Measurements from ENCODE around the gene NPNT. TPM values are rescaled to one million over a fixed set of nuclear protein-coding genes. Genes with fewer than 3 reads are reported as not detected.
"Not testable (repeated sequence)": the region's sequence is repeated elsewhere in the genome, so short reads cannot be mapped to it uniquely, and the experiment has no call there.

NPNT gene, protein sequence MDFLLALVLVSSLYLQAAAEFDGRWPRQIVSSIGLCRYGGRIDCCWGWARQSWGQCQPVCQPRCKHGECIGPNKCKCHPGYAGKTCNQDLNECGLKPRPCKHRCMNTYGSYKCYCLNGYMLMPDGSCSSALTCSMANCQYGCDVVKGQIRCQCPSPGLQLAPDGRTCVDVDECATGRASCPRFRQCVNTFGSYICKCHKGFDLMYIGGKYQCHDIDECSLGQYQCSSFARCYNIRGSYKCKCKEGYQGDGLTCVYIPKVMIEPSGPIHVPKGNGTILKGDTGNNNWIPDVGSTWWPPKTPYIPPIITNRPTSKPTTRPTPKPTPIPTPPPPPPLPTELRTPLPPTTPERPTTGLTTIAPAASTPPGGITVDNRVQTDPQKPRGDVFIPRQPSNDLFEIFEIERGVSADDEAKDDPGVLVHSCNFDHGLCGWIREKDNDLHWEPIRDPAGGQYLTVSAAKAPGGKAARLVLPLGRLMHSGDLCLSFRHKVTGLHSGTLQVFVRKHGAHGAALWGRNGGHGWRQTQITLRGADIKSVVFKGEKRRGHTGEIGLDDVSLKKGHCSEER
- not detected for total RNA-seq
- total RNA-seq: 0 to 0.23 reads per million in 2 donors

DNA sequence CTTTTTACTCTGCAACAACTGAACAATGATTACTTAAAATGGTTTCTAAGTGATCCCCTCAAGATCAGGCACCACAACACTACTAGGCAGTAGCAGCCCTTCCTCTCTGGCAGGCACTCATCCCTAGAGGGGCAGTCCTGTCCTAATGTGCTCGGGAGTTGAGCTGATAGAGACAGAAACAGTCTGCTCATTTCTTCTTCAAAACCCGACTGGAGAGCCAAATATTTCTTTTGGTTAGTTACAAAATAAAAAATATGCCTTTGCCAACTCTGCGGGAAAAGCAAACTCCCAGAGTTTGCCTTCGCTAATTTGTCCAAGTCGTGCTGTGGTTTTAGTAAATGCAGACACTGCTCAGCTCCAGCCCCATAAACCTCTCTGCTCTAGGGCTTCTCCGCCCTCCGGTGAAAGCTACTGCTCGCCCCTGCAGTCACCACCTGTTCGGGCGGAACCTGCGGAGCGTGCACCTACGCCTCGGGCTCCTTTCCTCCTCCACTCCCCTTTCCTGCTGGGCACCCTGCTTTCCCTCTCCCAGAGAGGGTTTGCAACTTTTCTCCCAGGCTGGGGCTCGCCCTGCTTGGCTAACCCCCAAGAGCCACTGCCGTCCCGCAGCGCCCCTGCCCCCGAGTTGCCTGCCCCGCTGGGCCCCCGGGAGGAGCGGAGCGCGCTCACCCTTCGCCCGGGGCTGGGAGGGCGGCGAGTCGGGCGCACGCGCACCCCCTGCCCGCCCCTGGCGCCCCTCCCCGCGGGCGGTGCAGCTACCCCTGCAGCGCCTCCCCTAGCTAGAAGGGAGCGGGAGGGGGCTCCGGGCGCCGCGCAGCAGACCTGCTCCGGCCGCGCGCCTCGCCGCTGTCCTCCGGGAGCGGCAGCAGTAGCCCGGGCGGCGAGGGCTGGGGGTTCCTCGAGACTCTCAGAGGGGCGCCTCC lies at the start of gene NPNT:
Gene NPNT (plus strand): TSS at position 812 of the 923 bp plus-strand sequence. CDS start 182 bp downstream, outside the sequence.
- ATAC-seq: no peak
- H3K27me3 Mint-ChIP-seq: peaks cover 59% of the 10 kb centered on the region

DNA sequence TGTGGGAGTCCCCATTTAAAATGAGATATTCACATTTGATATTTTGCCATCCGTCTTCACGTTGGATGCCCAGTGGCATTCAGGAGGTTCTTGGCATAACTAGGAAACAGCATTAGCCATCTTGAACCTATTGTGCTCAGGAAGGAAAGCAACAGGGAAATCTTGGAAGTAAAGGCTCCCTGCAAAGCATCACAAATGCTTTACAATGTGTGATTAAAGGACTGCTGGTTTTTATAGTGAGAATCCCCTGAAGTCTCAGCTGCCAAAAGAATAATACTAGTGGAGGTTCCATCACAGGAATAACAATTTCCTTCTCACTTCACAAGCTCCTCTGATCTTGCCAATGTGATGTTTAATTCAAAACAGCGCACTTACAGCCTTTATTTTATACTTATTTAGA lies 49.7 kb upstream of the NPNT start:
- Mint-ChIP-seq H3K27me3 (no peaks in the 10 kb centered on the region), H3K4me3 (no peak overlapping the region), H3K27ac (no peak overlapping the region), H3K4me1 (no peaks in the 10 kb centered on the region), H3K36me3 (ENCODE audit: low read depth) (no peaks in the 10 kb centered on the region)
- no peak for ATAC-seq
- DNase-seq: no peak
- no peaks in the 10 kb centered on the region for H3K9me3 ChIP-seq (ENCODE audit: control insufficient read depth, low read length, poor library complexity, severe bottlenecking)

More for the DNA sequence above, at the start of gene NPNT:
- no peaks in the 10 kb centered on the region for H3K9me3 ChIP-seq (ENCODE audit: control insufficient read depth, low read length, poor library complexity, severe bottlenecking)
- H3K4me3 Mint-ChIP-seq: no peak within 1 kb of the TSS
- DNase-seq: no peak
- no peak within 1 kb of the TSS for H3K27ac Mint-ChIP-seq
- H3K4me1 Mint-ChIP-seq: no peaks in the 10 kb centered on the region
- no peaks in the 10 kb centered on the region for H3K36me3 Mint-ChIP-seq (ENCODE audit: low read depth)

DNA sequence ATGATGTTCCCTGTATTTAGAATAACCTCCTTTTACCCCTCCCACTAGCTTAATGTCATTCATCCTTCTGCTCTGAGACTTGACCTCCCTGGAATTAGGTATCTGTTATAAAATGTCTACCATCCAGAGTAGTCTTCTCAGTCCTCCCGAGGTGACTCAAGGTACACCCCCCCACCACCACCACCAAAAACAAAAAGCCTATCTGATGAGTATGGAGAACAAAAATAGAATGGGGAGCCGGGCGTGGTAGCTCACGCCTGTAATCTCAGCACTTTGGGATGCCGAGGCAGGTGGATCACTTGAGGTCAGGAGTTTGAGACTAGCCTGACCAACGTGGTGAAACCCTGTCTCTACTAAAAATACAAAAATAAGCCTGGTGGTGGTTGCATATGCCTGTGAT lies 46.9 kb upstream of the NPNT start:
- not testable (repeated sequence) for ATAC-seq; H3K27ac Mint-ChIP-seq; H3K4me1 Mint-ChIP-seq; H3K27me3 Mint-ChIP-seq; DNase-seq; H3K9me3 ChIP-seq (ENCODE audit: control insufficient read depth, low read length, poor library complexity, severe bottlenecking); H3K36me3 Mint-ChIP-seq (ENCODE audit: low read depth); H3K4me3 Mint-ChIP-seq

DNA sequence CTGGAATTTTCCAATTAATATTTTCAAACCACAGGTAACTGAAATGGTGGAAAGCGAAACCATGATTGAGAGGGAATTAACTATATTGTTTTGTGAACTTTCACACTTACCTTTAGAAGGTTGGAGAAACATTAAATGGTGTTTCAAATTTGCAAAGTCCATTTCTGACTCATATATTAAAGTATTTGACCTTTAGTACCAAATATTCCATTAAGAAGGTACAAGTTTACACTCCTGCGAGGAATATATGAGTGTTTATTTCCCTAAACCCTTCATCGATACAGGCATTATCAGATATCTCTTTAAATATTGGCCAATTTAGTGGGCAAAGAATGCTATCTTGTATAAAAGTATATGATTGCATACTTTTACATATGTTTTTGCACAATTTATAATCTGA lies 44.1 kb upstream of the NPNT start:
- no peaks in the 10 kb centered on the region for H3K36me3 Mint-ChIP-seq (ENCODE audit: low read depth)
- DNase-seq (no peak), ATAC-seq (no peak)
- no peaks in the 10 kb centered on the region for H3K9me3 ChIP-seq (ENCODE audit: control insufficient read depth, low read length, poor library complexity, severe bottlenecking)
- H3K4me1 Mint-ChIP-seq: no peaks in the 10 kb centered on the region
- no peak overlapping the region for H3K4me3 Mint-ChIP-seq
- no peaks in the 10 kb centered on the region for H3K27me3 Mint-ChIP-seq
- no peak overlapping the region for H3K27ac Mint-ChIP-seq

DNA sequence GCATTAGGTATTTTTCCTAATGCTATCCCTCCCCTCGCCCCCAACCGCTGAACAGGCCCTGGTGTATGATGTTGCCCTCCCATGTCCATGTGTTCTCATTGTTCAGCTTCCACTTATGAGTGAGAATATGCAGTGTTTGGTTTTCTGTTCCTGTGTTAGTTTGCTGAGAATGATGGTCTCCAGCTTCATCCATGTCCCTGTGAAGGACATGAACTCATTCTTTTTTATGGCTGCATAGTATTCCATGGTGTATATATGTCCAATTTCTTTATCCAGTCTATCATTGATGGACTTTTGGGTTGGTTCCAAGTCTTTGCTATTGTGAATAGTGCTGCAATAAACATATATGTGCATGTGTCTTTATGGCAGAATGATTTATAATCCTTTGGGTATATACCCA lies 43.0 kb upstream of the NPNT start:
- not testable (repeated sequence) for ATAC-seq; H3K4me3 Mint-ChIP-seq; H3K36me3 Mint-ChIP-seq (ENCODE audit: low read depth); H3K4me1 Mint-ChIP-seq; H3K27ac Mint-ChIP-seq; H3K27me3 Mint-ChIP-seq; DNase-seq; H3K9me3 ChIP-seq (ENCODE audit: control insufficient read depth, low read length, poor library complexity, severe bottlenecking)

DNA sequence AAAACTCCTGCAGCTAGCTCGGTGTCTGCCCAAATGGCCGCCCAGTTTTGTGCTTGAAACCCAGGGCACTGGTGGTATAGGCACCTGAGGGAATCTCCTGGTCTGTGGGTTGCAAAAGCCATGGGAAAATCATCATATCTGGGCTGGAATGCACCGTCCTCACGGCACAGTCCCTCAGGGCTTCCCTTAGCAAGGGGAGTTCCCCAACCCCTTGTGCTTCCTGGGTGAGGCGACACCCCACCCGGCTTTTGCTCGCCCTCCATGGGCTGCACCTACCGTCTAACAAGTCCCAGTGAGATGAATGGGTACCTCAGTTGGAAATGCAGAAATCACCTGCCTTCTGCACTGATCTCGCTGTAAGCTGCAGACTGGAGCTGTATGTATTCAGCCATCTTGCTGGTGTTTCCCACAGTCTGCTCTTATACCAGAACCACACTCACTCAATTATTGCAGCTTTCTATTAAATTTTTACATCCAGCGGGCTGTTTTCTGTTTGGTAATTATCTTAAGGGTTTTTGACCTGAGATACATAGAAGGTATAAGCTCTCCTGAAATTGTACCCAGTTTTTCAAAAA lies 36.7 kb upstream of the NPNT start:
- no peaks in the 10 kb centered on the region for H3K27me3 Mint-ChIP-seq

DNA sequence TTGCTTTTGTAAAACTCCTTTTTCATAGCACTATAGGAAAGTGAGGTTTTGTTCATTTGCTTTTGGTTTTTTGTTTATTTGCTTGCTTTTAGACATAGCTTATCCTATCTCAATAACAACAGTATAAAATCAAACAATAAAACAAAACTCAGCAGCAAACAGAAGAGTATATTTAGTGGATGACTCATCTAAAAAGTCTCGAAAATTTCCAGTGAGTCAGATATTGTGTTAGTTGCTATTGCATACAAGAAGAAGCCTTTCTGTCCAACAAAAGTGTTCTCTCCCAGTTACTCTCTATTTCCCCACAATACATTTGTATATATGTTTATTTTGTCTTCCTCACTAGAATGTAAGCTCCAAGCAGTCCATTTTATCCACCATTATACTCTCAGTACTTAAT lies 36.0 kb upstream of the NPNT start:
- no peak for ATAC-seq
- no peaks in the 10 kb centered on the region for H3K9me3 ChIP-seq (ENCODE audit: control insufficient read depth, low read length, poor library complexity, severe bottlenecking)
- Mint-ChIP-seq H3K4me3 (no peak overlapping the region), H3K27ac (no peak overlapping the region), H3K27me3 (no peaks in the 10 kb centered on the region), H3K4me1 (no peaks in the 10 kb centered on the region), H3K36me3 (ENCODE audit: low read depth) (no peaks in the 10 kb centered on the region)
- DNase-seq: no peak

More for the DNA sequence above, 36.7 kb upstream of the NPNT start:
- H3K4me3 Mint-ChIP-seq: no peak overlapping the region
- no peaks in the 10 kb centered on the region for H3K9me3 ChIP-seq (ENCODE audit: control insufficient read depth, low read length, poor library complexity, severe bottlenecking)
- H3K27ac Mint-ChIP-seq: no peak overlapping the region
- DNase-seq (no peak), ATAC-seq (no peak)
- no peaks in the 10 kb centered on the region for H3K4me1 Mint-ChIP-seq
- no peaks in the 10 kb centered on the region for H3K36me3 Mint-ChIP-seq (ENCODE audit: low read depth)

DNA sequence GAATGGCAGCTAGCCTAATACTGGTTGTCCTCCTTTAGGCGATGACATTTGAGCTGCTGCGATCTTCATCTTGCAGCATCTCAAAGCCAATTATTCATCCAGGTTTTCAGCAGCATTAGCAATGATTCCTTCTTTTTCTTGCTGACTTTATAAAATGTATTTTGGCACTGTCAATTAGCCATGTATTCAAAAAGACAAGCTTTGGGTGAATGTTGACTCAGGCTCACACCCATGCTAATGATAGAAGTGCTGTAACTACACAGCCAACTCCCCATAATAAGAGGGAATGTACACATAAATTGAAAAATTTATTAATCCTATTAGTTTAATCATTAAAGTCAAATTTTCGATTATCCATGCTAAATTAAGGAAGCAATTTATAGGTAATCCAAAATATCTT lies 24.3 kb upstream of the NPNT start:
- Mint-ChIP-seq H3K27ac (no peak overlapping the region), H3K27me3 (peaks cover 7% of the 10 kb centered on the region), H3K4me1 (no peaks in the 10 kb centered on the region), H3K4me3 (no peak overlapping the region), H3K36me3 (ENCODE audit: low read depth) (no peaks in the 10 kb centered on the region)
- no peaks in the 10 kb centered on the region for H3K9me3 ChIP-seq (ENCODE audit: control insufficient read depth, low read length, poor library complexity, severe bottlenecking)
- DNase-seq (no peak), ATAC-seq (no peak)

DNA sequence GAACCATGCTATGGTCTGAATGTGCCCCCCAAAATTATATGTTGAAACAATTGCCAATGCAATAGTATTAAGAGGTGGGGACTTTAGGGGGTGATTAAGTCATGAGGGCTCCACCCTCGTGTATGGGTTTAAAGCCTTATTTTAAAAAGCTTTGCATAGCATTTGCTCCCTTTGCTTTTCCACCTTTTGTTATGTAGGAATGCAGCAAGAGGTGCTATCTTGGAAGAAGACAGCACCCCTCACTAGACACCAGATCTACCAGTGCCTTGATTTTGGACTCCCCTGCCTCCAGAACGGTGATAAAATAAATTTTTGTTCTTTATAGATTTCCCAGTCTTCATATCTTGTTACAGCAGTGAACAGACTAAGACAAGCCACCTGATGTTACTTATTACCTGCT lies 23.3 kb upstream of the NPNT start:
- Mint-ChIP-seq H3K27me3 (peaks cover 7% of the 10 kb centered on the region), H3K27ac (no peak overlapping the region), H3K4me1 (no peaks in the 10 kb centered on the region), H3K4me3 (no peak overlapping the region), H3K36me3 (ENCODE audit: low read depth) (no peaks in the 10 kb centered on the region)
- H3K9me3 ChIP-seq (ENCODE audit: control insufficient read depth, low read length, poor library complexity, severe bottlenecking): no peaks in the 10 kb centered on the region
- DNase-seq (no peak), ATAC-seq (no peak)

DNA sequence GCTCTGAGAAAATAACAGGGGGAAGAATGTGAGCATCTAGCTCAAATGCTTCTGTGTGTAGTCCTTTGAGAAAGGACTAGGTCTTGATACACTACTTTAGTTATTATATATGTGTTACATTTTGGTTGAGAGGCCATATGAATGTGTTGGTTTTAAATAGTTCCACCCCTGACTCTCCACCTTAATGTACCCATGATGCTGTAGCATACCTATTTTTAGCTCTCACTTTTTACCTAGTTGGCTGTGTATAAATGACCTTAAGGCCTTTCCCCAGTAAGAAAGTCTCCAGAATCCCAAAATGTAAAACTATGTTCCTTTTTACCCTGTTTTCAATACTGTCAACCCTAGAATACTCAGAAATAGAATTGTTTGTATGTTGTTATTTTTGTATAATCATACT lies 20.0 kb upstream of the NPNT start:
- ATAC-seq (no peak), DNase-seq (no peak)
- Mint-ChIP-seq H3K4me1 (no peaks in the 10 kb centered on the region), H3K36me3 (ENCODE audit: low read depth) (no peaks in the 10 kb centered on the region), H3K27ac (no peak overlapping the region), H3K27me3 (peaks cover 7% of the 10 kb centered on the region), H3K4me3 (no peak overlapping the region)
- H3K9me3 ChIP-seq (ENCODE audit: control insufficient read depth, low read length, poor library complexity, severe bottlenecking): no peaks in the 10 kb centered on the region

DNA sequence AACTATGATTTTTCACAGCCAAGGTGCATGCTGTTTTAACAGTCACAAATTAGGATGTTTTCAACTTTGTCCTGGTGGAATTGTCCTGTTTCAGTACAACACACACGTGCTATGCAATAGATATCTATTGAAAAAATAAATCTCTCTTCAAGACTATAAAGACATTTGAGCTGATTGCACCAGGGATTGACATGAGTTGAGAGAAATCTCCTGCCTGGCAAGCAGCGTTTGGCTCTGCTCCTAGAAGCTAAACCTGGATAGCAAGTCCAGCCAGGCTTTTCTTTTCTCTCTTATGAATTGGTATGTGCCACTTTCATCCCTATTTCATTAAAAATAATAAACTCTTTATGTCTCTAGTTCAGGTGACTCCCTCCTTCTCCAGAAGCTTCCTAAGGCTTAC lies 16.6 kb upstream of the NPNT start:
- no peaks in the 10 kb centered on the region for H3K36me3 Mint-ChIP-seq (ENCODE audit: low read depth)
- no peaks in the 10 kb centered on the region for H3K9me3 ChIP-seq (ENCODE audit: control insufficient read depth, low read length, poor library complexity, severe bottlenecking)
- no peaks in the 10 kb centered on the region for H3K27me3 Mint-ChIP-seq
- H3K27ac Mint-ChIP-seq: no peak overlapping the region
- no peaks in the 10 kb centered on the region for H3K4me1 Mint-ChIP-seq
- no peak for ATAC-seq
- no peak overlapping the region for H3K4me3 Mint-ChIP-seq
- no peak for DNase-seq

DNA sequence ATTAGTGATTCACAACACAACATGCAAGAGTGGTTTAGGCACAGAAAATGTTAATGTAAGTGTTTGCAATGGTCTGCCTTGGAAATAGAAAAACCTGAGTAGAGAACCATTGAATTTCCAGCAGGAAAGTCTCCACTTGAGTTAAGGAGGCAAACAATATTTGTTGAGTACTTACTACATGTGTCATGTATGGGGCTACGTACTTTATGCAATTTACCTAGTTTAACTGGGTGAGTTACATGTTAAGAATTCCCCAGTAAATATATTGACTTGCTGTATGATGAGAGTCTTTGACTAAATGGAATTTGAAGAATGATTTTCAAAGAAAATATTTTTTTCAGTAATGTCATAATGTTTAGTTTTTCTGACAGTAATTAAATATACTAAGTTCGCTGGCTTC lies 7.8 kb upstream of the NPNT start:
- Mint-ChIP-seq H3K36me3 (ENCODE audit: low read depth) (no peaks in the 10 kb centered on the region), H3K27me3 (peaks cover 9% of the 10 kb centered on the region), H3K4me1 (no peaks in the 10 kb centered on the region), H3K4me3 (no peak overlapping the region), H3K27ac (no peak overlapping the region)
- H3K9me3 ChIP-seq (ENCODE audit: control insufficient read depth, low read length, poor library complexity, severe bottlenecking): no peaks in the 10 kb centered on the region
- ATAC-seq (no peak), DNase-seq (no peak)
